Erythroblast (primary cell): ENCODE measurements around the gene BPIFB2.

Experiments used
- GATA1 ChIP-seq: IDR thresholded peaks from 2 replicates; pipeline ENCODE4 v1.6.1; 2011; ENCODE audit warnings: low read depth, mild to moderate bottlenecking, control low read depth, low read length, moderate library complexity
- POLR2A ChIP-seq: IDR thresholded peaks from 2 replicates; pipeline ENCODE4 v1.6.1; 2011; ENCODE audit warnings: mild to moderate bottlenecking, low read length

- TF ChIP-seq POLR2A (no peak), GATA1 (no peak)
Observed at GRCh38 chr20:33016581-33017109, 9.1 kb downstream of the BPIFB2 start.
